ENCODE data around the gene ACBD3.

ACBD3 gene

GRCh38 chr1:226117330-226117729 lies 69.2 kb downstream of the ACBD3 start:
- Histone ChIP-seq H3K4me3 (no peak overlapping the region), H3K9me3 (no peaks in the 10 kb centered on the region), H3K27ac (no peak overlapping the region), H3K4me1 (peaks cover 32% of the 10 kb centered on the region), H3K9ac (no peak overlapping the region), H3K36me3 (no peaks in the 10 kb centered on the region), H4K20me1 (no peaks in the 10 kb centered on the region), H3K27me3 (no peaks in the 10 kb centered on the region), H3K4me2 (no peak overlapping the region)
- TF ChIP-seq Cebpa-rat (IDR thresholded peaks at IDR 0.05) = no peak

DNA sequence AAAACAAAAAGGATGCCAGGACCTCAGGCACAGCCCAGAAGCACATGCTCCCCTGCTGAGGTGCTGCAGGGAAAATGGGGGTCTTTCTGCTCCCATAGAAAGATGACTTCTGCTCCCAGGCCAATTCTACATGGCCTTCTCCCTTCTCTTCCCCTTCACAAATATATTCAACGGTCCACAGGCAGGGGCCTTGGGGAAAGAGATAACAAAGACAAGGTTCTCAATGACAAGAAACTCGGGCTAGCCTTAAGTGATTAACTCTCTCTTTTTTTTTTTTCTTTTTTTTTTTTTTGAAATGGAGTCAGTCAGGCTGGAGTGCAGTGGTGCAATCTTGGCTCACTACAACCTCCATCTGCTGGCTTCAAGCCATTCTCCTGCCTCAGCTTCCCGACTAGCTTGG lies 69.9 kb downstream of the ACBD3 start:
- Histone ChIP-seq H3K4me1 (peaks cover 37% of the 10 kb centered on the region), H3K4me3 (no peak overlapping the region), H3K27ac (no peak overlapping the region), H3K9ac (no peak overlapping the region), H3K9me3 (no peaks in the 10 kb centered on the region), H3K36me3 (no peaks in the 10 kb centered on the region), H3K4me2 (no peak overlapping the region), H4K20me1 (no peaks in the 10 kb centered on the region), H3K27me3 (no peaks in the 10 kb centered on the region)
- no peak for TF ChIP-seq Cebpa-rat (IDR thresholded peaks at IDR 0.05)

DNA sequence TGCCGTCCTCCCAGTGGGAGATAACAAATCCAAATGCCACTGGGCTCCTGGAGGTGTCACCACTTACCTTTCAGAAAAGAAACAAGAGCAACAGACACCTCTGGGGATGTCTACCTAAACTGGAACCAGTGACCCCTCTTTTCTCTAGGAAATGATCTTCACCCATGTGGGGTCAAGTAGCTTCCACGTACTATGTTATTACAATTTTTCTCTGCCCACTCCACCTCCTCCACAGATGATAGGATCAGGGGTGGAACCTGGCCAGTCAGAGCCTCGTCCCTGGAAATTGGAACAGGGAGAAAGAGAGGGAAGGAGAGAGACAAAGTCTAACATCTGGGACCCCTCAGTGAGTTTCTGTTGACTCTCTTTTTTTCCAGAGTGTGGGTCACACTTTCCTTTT lies 73.9 kb downstream of the ACBD3 start:
- no peaks in the 10 kb centered on the region for H3K36me3 ChIP-seq
- H3K9me3 ChIP-seq = no peaks in the 10 kb centered on the region
- peaks cover 53% of the 10 kb centered on the region for H3K4me1 ChIP-seq
- no peaks in the 10 kb centered on the region for H3K27me3 ChIP-seq
- H3K9ac ChIP-seq = peak overlapping the region; percentile 91; the same call in 1 of the 2 replicates
- H3K27ac ChIP-seq = peak overlapping the region; percentile 97; the same call in 1 of the 2 replicates
- no peak overlapping the region for H3K4me3 ChIP-seq
- peak overlapping the region; percentile 91 for H3K4me2 ChIP-seq
- no peaks in the 10 kb centered on the region for H4K20me1 ChIP-seq
- no peak for TF ChIP-seq Cebpa-rat (IDR thresholded peaks at IDR 0.05)

DNA sequence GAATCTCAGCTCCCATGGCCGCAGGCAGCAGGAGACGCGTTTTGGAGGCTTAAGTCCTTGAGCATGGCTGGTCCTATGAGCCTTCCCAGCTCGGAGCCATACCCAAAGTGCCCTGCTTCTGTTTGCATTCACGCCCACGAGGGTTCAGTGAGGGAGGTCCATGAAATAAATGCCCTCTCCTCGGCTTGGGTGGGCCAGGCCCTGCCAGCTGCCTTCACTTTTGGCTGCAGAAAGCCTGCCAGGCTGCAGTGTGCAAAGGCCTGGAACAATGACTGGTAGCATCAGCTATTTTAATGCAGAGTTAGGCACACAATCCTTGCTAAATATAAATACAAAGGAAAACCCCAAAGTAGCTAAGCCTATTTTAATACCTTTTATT lies 74.7 kb downstream of the ACBD3 start:
- peak overlapping the region; percentile 97 for H3K27ac ChIP-seq
- no peaks in the 10 kb centered on the region for H3K36me3 ChIP-seq
- TF ChIP-seq Cebpa-rat (IDR thresholded peaks at IDR 0.05) = no peak
- H3K4me1 ChIP-seq = peaks cover 59% of the 10 kb centered on the region
- peak overlapping the region; percentile 91 for H3K4me2 ChIP-seq
- peak overlapping the region; percentile 78 for H3K4me3 ChIP-seq
- H3K9ac ChIP-seq = peak overlapping the region; percentile 91; the same call in 1 of the 2 replicates
- H3K9me3 ChIP-seq = no peaks in the 10 kb centered on the region
- no peaks in the 10 kb centered on the region for H4K20me1 ChIP-seq
- H3K27me3 ChIP-seq = no peaks in the 10 kb centered on the region

DNA sequence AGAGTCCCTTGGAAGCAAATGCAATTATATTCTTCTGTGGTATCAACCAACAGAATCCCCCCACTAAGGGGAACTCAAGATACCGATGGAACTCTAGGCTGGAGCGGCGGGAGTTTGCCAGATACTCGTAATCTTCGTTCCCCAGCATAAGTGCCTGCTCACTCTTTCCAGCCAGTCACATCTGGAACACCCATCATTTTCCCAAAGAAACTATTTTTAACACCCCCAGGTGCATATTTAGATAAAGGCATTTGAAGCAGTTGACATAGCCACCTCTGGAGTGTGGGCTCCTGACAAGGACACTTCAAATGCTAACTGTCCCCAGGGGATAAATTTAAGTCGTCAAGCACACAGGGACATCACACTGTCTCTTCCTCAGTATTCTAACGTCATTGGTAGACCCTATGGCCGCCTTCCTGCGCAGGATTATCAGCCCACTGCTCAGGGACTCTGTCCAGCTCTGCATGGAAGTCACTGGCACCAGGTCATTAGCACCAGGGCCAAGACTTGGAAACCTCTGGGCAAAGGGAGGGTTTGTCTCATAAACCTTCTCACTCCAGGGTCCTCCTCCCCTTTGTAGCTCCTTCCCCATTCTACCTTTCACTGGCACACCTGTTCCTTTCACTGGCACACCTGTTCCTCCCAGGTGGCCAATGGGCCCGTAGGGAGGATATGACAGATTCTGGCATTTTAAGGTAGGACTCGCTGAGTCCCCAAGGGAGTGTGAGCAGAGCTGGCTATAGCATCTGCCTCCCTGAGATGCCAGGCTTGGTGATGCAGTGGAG lies 75.3 kb downstream of the ACBD3 start:
- Histone ChIP-seq H3K9ac (peak overlapping the region; percentile 91), H3K27me3 (no peaks in the 10 kb centered on the region), H3K36me3 (no peaks in the 10 kb centered on the region), H3K4me2 (peak overlapping the region; percentile 91), H3K4me1 (peaks cover 59% of the 10 kb centered on the region), H4K20me1 (no peaks in the 10 kb centered on the region), H3K9me3 (no peaks in the 10 kb centered on the region), H3K4me3 (peak overlapping the region; percentile 78), H3K27ac (peak overlapping the region; percentile 97)
- TF ChIP-seq Cebpa-rat (IDR thresholded peaks at IDR 0.05) = no peak

GRCh38 chr1:226110249-226111097 lies 76.1 kb downstream of the ACBD3 start:
- peak overlapping the region; percentile 91 for H3K4me2 ChIP-seq
- no peaks in the 10 kb centered on the region for H3K9me3 ChIP-seq
- H3K27ac ChIP-seq = peak overlapping the region; percentile 97
- peak overlapping the region; percentile 78 for H3K4me3 ChIP-seq
- no peak for TF ChIP-seq Cebpa-rat (IDR thresholded peaks at IDR 0.05)
- H3K36me3 ChIP-seq = no peaks in the 10 kb centered on the region
- H3K4me1 ChIP-seq = peaks cover 59% of the 10 kb centered on the region
- H3K27me3 ChIP-seq = no peaks in the 10 kb centered on the region
- peak overlapping the region; percentile 91 for H3K9ac ChIP-seq
- H4K20me1 ChIP-seq = no peaks in the 10 kb centered on the region

DNA sequence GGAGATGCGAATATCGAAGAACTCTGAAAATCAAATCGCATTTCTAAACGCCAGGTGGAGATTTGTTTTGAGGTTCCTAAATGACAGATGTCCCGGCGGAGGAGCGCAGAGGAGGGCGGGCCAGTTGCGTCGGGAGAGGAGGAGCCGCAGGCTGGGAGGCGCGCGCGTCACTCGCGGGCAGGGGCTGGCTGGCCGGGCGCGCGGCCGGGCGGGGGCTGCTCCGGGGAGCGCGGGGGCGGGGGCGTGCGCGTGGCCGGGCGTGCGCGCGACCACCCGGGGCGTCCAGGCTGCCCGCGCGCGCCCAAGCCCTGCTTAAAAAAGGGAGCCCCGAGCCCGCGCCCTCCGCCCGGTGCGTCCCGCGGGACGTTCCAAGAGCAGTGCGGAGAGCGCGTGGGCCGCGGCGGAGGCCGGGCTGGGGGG lies 76.7 kb downstream of the ACBD3 start:
- H3K4me3 ChIP-seq = peak overlapping the region; percentile 78

GRCh38 chr1:226108935-226109828 lies 77.4 kb downstream of the ACBD3 start:
- Histone ChIP-seq H3K4me1 (peaks cover 59% of the 10 kb centered on the region), H4K20me1 (no peaks in the 10 kb centered on the region), H3K9ac (peak overlapping the region; percentile 91; the same call in 1 of the 2 replicates), H3K4me2 (peak overlapping the region; percentile 91), H3K4me3 (peak overlapping the region; percentile 78), H3K27ac (no peak overlapping the region; the same call in 1 of the 2 replicates), H3K27me3 (no peaks in the 10 kb centered on the region), H3K36me3 (no peaks in the 10 kb centered on the region), H3K9me3 (no peaks in the 10 kb centered on the region)
- no peak for TF ChIP-seq Cebpa-rat (IDR thresholded peaks at IDR 0.05)

More for the DNA sequence above, 76.7 kb downstream of the ACBD3 start:
- Histone ChIP-seq H3K9me3 (no peaks in the 10 kb centered on the region), H3K4me1 (peaks cover 59% of the 10 kb centered on the region), H4K20me1 (no peaks in the 10 kb centered on the region), H3K36me3 (no peaks in the 10 kb centered on the region), H3K9ac (peak overlapping the region; percentile 91), H3K27ac (peak overlapping the region; percentile 97), H3K4me2 (peak overlapping the region; percentile 91), H3K27me3 (no peaks in the 10 kb centered on the region)
- TF ChIP-seq Cebpa-rat (IDR thresholded peaks at IDR 0.05) = no peak

All from BLaER1 (cell line).